Measurements from ENCODE around the gene LASP1NB.

The LASP1NB gene

GRCh38 chr17:38918129-38918913 lies 7.1 kb upstream of the LASP1NB start:
- Mint-ChIP-seq H3K9me3 (no peaks in the 10 kb centered on the region), H3K27me3 (no peaks in the 10 kb centered on the region), H3K4me3 (no peak overlapping the region), H3K4me1 (ENCODE audit: low read depth) (peaks cover 28% of the 10 kb centered on the region), H3K36me3 (ENCODE audit: low read depth) (peaks cover 33% of the 10 kb centered on the region), H3K27ac (peak overlapping the region; percentile 52)
- intact Hi-C loops (cut with micrococcal nuclease): no loop called here
- CTCF ChIA-PET: no interaction called here
- DNase-seq (no peak), ATAC-seq (no peak)
- no peak for TF ChIP-seq CTCF (IDR thresholded peaks at IDR 0.05)
- POLR2A ChIA-PET: no interaction called here

GRCh38 chr17:38918916-38919315 lies 6.5 kb upstream of the LASP1NB start:
- DNase-seq (no peak), ATAC-seq (no peak)
- Mint-ChIP-seq H3K4me3 (no peak overlapping the region), H3K27ac (peak overlapping the region; percentile 38), H3K4me1 (ENCODE audit: low read depth) (peaks cover 32% of the 10 kb centered on the region), H3K36me3 (ENCODE audit: low read depth) (peaks cover 33% of the 10 kb centered on the region), H3K27me3 (no peaks in the 10 kb centered on the region), H3K9me3 (no peaks in the 10 kb centered on the region)
- POLR2A ChIA-PET: interaction anchor here (1.8 kb wide), 1 partner anchor 18 kb away, joined by 4 read pairs; no protein-coding TSS in a partner anchor
- intact Hi-C loops (cut with micrococcal nuclease): no loop called here
- no peak for TF ChIP-seq CTCF (IDR thresholded peaks at IDR 0.05)
- CTCF ChIA-PET: no interaction called here

GRCh38 chr17:38919316-38920078 lies 5.9 kb upstream of the LASP1NB start:
- Mint-ChIP-seq H3K27me3 (no peaks in the 10 kb centered on the region), H3K36me3 (ENCODE audit: low read depth) (peaks cover 28% of the 10 kb centered on the region), H3K9me3 (no peaks in the 10 kb centered on the region), H3K4me3 (no peak overlapping the region), H3K4me1 (ENCODE audit: low read depth) (peaks cover 32% of the 10 kb centered on the region), H3K27ac (peak overlapping the region; percentile 79)
- intact Hi-C loops (cut with micrococcal nuclease): no loop called here
- DNase-seq (no peak), ATAC-seq (no peak)
- POLR2A ChIA-PET: interaction anchor here (1.8 kb wide), 1 partner anchor 18 kb away, joined by 4 read pairs; no protein-coding TSS in a partner anchor
- no peak for TF ChIP-seq CTCF (IDR thresholded peaks at IDR 0.05)
- CTCF ChIA-PET: no interaction called here

GRCh38 chr17:38920374-38921291 lies 4.8 kb upstream of the LASP1NB start:
- Mint-ChIP-seq H3K9me3 (no peaks in the 10 kb centered on the region), H3K4me3 (no peak overlapping the region), H3K27ac (peak overlapping the region; percentile 79), H3K36me3 (ENCODE audit: low read depth) (peaks cover 27% of the 10 kb centered on the region), H3K27me3 (no peaks in the 10 kb centered on the region), H3K4me1 (ENCODE audit: low read depth) (peaks cover 42% of the 10 kb centered on the region)
- DNase-seq (no peak), ATAC-seq (no peak)
- POLR2A ChIA-PET: interaction anchor here (1.0 to 1.8 kb wide), 6 partner anchors 10 to 72 kb away, joined by 3 to 5 read pairs (median 4); no protein-coding TSS in a partner anchor
- CTCF ChIA-PET: no interaction called here
- TF ChIP-seq CTCF (IDR thresholded peaks at IDR 0.05): no peak
- intact Hi-C loops (cut with micrococcal nuclease): no loop called here
